Cortex of kidney (tissue), 1 donor: ENCODE measurements around the gene NALCN.

Experiments used
- DNase-seq: peaks from one replicate; lab custom pipeline; 2025; lab: John Stamatoyannopoulos, UW

The NALCN gene

DNA sequence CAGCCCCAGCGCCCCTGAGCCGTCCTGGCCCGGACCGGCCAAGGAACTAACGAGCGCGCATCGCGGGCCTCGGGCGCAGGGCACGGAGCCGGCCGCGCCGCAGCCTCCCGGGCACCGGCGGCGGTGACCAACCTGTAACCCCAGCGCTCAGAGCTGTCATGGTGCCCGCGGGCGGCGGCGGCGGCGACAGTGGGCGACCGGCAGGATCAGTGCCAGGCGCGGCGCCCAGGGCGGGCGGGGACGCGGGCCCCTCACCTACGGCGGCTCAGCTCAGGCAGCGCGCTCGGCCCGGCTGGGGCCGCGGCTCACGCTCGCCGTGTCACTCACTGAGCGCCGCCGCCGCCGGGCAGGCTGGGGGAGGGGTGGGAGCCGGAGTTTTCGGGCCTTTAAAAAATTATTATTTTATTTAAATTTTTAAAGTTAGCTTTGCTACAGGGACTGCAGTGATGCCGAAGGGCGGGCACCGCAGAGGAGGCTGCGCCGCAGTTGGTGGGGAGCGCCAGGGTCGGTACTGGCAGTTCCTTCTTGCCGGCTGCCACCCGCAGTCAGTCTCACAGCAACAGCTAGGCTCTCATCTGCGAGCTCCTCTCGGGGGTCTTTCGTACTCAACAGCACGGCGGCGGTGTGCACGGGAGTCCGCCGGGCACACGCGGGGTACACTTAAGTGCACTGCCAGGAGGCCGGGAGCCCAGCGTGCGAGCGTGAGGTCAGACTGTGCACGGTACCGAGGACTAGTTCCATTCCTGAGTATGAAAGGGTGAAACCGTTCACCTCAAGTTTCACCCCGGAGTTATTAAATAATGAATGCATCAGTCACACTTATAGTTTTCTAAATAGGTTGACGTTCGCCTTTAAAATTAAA, at the start of gene NALCN:
Gene NALCN (minus strand): TSS at position 328 of the 862 bp plus-strand sequence. CDS start 17,382 bp downstream, outside the sequence.
- no peak for DNase-seq

DNA sequence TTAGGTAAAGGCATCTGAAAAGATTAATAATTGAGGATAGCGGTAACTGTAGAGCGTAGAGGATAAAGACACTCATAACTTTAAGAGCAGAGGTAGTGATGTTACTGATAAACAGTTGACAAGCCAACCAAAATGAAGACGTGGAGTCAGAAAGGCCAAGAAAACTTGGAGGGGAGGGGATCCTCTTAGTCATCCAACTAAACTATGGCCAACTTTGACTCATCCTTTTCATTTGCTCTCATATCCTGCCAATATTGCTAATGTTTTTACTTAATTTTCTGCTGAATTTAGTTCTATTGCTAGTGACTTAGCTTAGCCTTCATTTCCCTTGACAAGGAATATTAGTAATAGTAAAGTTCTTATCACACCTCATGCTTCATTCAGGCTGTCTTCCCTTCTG, 49.6 kb upstream of the NALCN start:
- no peak for DNase-seq

DNA sequence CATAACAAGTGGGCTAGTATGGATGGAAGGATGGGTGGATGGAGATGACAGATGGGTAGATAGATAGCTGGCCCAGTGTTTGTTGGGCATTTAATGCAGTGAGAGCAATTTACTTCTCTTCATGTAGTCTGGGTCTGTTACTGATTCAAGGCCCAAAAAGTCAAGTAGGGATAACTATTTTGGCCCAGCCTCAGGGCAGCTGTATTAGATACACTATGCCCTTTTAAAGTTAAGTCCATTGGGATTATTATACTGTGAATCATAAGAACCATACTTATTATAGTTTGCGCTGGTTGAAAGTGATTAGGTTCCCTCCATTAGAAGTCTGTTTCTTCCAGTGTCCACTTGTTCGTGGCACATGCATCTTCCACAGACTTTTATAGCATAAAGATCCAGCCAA, 40.9 kb upstream of the NALCN start:
- DNase-seq = no peak

DNA sequence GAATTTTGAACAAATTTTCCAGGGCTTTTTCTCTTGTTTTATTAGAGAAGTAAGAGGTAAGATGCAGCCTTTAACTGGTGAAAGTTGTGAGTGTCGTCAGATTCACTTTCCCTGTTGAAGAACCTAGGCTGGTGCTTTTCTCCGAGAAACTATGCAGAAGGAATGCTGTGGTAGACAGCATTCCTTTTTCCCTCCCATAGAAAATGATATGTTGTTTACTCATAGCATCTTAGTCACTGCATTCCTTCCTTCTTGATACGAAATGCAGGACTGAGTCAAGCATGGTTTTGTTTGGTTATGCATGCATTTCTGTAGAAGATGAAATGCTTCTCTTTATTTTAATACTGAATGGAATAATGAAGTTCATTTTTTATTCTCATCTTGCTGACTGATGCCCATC, 39.6 kb upstream of the NALCN start:
- no peak for DNase-seq

DNA sequence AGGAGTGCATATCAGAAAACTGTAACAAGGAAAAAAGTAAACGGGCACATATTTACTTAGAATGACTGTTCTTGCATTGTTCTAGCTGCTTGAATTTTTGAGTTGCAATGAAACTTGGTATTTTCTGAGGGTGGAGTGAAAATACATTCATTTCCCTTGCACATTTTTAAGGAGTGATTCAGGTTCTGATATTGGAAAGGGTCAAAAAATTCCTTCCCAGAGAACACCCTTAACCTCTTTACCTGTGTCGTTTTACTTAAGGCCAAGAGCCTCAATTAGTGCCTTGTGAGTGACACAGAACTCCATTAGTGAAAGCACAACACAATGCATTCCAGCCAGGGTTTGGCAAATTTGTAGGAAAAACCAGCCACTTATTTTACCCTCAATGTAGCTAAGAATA, 38.5 kb upstream of the NALCN start:
- DNase-seq = no peak

DNA sequence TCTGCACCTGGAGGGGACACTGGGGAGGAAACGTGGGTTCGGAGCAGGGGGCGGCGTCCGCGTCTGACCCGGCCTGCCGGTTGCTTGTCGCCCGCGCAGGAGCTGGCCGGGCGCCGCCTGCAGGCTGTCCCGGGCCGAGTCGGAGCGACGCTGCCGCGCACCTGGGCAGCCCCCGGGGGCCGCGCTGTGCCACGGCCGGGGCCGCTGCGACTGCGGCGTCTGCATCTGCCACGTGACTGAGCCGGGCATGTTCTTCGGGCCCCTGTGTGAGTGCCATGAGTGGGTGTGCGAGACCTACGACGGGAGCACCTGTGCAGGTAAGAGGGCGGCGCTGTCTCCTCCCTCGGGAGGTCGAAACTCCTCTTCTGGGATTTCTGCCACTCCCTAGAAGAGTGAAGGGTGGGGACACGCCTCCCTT, 37.5 kb upstream of the NALCN start:
- DNase-seq = no peak

DNA sequence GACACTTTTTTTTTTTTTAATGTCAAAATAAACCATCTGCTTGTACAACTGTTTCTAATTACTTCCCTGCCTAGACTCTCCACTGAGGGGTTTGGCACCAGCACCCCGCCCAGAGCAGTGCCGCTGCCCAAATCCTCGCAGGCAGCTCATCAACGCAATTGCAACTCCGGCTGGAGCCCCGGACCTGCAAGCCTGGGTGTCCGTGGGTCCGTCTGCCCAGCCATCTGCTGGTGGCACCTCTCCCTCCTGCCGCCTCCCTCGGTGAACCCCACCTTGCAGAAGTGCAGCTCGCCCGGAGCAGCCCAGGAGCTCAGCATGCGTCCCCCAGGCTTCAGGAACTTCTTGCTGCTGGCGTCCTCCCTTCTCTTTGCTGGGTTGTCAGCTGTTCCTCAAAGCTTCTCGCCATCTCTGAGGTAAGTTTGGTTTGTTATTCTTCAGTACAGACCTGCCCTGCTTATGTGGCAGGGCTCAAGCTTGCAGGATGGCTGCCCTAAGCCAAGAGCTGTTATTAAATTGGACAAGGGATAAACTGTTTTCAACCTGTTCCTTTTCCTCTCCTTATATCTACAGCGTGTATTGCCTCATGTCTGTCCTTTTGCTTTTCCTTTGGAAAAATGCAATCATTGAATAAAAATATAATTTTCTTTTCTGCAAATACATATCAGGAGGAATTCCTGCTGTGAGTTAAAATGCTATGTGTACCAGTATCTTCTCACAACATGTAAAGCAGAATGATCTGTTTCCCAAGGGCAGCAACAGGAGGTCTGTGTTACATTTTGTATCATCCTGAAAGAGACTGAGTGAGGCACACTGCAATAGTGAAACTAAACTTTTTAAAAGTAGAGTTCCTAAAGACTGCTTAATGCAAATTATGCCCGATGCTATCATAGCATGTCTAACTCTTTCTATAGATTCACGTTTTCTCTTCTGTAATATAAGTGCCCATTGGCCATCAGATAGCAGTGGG, 36.5 kb upstream of the NALCN start, which contains the start of gene ITGBL1:
Gene ITGBL1 (plus strand): TSS at position 157 of the 967 bp plus-strand sequence. CDS start 159 bp downstream, at position 316.
- no peak for DNase-seq

DNA sequence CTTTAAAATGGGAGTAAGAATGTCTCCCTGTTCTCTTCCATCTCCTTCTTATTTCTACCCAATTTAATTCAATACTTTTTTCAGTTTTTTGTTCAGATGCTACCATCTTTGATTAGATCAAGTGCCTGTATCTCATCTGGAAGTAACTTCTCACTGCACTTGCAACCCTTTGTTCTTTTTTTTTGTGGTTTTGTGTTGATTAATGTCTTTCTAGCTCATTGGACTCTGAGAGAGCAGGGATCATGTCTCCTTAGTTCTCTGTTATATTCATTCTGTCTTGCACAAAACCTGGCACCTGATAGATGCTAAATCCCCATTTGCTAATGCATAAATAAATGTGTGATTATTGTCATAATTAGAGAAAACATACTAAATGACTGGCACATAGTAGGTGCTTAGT, 35.3 kb upstream of the NALCN start:
- DNase-seq = no peak

DNA sequence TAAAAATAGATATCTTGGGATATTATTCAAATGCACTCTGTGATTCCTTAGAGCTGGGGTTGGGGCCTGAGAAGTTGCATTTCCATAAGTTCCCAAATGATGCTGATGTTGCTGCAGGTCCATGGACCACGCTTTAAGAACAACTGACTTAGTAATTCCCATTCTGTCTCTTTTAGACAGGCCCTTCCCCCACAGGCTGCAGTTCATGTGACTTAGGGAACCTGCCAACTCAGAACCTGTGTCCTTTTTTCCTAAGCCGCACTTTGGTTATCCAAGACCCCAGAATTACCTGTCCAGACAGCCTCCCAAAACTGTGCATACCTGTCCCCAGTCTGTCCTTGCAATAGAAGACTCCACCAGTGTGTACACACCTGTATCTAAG, 34.4 kb upstream of the NALCN start:
- no peak for DNase-seq

DNA sequence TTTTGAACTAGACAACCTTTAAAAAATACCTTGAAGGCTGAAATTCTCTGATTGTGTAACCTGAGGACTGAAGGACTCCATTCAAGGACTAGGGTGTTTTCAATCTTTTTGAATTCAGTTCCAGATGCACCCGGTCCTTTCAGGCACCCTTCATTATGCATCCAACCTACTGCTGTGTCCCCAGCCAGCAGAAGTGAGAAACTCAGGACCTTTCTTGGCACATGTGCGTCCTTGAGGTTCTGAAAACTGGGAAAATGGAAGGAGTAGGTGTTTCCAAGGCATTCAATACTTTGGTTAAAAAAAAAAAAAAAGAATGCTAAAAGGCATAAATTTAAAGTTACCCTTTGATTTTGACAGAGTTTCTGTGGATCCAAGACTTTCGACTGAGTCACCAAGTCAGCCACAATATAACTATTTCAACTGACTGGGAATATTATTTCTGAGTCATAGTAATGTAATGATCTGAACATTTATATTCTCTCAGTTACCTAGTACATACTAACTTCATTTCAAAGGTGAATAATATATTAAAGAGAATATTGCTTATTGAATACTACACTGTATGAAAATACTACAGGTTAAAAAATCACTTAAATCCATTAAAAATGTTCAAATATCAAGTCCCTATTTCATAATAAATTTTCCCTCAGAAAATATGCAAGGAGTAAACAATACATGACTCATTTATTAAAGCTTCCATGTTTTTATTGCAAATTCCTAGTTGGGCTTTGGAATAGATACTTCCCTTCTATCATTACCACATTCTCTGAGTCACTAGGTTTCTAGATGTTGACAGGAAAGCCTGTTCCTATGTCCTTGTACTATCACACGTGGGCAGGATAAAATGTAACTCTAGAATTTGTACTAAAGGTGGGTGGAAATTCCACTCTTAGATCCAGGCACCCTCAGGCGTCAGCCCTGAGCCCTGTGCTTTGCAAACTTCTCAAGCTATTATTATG, 33.8 kb upstream of the NALCN start:
- DNase-seq = no peak

DNA sequence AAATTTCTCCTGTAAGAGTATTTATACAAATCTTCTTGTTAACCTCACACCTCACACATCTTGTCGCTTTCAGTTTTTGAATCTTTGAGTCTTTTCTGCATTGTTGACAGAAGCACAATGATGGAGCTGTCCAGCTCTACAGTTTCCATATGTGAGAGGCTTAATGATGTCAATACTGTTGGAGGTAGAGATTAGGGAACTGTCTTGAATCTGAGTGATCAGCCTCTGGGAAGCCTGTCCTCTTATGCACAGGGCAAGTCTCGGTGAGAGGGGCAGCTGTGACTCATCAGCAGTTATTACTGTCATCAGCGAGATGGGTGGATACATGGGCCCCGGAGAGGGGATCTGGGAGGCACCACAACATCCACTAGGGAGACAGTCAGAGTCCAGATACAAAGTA, 31.5 kb upstream of the NALCN start:
- no peak for DNase-seq

DNA sequence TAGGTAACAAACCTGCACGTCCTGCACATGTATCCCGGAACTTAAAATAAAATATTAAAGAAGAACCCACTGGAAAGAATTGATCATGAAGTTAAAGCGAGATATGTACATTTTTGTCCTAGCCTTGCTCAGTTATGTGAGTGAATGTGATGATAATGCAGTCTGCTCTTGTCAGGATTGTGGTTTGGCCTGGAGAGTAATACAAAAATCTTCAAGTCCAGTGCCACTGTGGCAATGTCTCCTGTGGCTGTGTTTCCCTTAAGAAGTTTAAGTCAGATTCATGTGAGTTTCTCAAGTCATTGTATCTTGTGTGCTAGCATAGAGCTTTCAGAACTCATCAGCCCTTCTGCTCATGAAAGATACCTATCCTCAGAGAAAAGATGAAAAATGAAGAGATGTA, 18.2 kb upstream of the NALCN start:
- DNase-seq = no peak

DNA sequence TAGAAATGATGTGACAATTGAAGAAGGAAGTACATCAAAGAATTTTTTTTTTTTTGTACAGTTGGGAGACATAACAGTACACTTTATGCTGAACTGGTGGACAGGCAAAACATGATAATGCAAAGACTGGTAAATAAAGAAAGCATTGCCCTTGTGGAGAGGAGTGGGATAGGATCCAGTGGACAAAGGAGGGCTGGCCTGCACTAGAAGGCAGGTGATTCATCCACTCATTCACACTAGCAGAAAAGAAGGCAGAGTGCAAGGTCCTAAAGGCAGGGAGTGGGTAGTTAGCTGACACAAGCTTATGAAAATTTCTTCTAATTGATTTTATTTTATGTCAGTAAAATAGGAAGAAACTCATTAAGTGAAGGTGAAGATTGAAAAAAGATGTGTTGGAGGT, 17.6 kb upstream of the NALCN start:
- no peak for DNase-seq

DNA sequence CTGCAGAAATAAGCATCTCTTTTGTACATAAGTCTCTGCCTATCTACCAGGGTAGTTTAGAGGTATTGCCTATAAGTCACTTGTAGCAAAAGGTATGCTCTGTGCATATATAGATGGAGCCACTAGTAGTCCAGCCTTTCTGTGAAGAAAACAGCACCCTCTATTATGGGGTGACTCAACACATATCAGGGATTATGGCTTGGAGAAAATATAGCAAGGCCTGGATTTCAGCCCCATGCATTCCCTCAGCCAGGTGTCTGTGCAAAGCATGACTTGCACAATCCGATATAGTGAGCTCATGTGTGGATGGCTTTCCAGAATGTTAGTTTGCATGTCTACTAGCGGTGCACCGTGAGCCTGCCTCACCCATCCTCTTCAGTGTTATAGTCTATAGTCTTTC, 13.4 kb upstream of the NALCN start:
- DNase-seq = no peak

DNA sequence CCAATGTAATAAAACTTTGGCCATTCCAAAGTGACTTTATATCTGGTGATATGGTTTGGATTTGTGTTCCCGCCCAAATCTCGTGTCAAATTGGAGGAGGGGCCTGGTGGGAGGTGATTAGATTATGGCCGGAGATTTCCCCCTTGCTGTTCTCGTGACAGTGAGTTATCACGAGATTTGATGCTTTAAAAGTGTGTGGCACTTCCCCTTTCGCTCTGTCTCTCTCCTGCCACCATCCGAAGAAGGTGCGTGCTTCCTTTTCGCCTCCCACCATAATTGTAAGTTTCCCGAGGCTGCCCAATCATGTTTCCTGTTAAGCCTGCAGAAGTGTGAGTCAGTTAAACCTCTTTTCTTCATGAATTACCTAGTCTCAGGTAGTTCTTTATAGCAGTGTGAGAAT, 9.3 kb upstream of the NALCN start:
- no peak for DNase-seq

DNA sequence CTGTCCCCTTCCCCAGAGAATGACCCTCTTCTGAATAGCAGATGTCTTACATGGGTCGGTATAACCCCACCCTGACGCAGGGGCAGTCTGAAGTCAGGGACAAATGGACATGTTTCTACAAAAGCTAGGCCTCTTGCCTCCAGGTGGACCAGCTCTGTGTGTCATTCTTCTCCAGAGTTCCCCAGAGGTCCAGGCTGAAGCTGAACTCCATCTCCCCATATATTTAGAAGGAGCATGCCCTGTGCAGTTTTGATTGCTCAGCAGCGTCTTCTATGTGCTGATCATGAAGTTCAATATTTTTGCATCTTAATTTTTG, 8.8 kb upstream of the NALCN start:
- no peak for DNase-seq

DNA sequence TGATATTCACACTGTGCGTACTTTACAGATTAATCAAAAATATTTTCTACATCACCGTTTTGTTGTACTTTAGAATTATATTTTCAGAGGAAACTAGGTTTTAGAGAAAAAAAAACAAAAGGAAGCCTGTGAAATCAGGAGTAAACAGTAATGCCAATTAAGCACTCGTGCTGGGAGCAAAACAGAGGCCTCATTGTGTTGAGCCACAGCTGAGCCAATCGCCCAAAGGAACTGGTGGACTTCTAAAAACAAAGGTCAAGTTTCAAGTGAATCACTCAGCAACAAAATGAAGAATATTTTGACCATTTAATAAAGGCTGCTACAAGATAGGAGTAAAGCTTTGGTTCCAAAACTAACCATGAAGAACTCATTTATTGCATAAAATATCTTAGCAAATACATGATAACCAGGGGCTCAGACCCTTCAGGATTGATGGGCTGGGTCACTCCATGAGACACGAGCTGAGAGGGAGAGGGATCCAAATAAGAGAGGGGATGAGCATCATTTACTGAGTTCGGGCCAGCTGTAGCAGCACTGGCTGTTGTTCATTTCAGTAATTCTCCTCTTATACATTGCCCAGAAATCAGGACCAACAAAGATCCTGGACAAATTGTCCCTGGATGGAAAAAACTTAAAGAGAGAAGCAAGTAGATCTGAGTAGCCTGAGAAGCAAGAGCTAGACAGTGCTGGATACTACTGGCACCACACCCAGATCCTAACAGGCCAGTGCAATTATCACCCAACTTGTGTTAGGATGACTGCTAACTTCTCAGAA, 8.3 kb upstream of the NALCN start:
- no peak for DNase-seq

DNA sequence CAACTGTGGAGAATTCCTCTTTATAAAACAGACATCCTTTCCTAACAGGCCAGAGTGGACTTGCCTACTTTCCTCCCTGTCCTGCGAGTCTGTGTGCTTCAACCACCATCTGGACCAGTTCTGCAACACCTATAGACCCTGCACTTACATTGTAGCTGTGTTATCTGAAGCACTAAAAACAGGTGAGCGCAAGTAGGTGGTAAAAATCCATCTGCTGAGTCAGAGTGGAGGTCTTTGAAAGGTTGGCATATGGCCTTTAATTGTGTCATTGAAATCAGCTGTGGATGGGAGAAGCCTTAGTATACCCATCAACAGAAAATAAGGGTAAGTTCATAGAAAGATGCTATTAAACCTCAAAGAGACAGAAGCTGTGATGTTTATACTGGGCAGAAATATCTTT, 7.6 kb upstream of the NALCN start:
- no peak for DNase-seq

DNA sequence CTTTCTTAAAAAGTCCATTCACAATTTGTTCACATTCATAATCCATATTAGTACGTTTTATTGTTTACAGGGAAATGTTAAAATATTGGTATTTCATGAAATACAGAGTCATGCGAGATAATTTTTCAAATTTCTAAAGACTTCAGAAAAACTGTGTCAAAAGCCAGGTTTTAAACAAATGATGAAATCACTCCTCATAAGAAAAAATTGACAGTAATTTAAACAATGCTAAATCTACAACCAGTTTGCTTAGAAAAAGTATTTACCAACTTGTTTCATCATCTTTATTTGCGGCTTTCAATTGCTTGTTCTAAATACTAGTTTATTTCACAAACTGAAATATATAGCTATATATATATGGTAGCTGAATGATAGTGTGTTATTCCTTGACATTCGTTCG, 1.2 kb upstream of the NALCN start:
- no peak for DNase-seq

DNA sequence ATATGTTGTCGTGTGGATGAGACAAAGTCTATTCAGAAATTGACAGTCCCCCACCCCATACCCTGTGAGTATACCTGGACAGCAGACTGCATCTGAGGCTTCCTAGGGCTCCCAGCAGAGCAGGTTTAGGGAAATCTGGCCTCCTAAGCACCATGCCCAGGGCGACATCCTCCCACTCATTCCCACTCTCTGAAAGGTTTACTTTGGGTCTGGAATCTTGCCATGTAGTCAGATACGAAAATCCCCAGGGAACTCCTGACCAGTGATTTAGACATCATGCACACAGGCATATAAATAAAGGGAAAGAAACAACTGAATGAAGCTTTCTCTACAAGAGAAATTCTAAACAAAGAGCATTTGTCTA, 717 bp upstream of the NALCN start:
- DNase-seq = no peak
